Spleen (tissue), 11 donors: ENCODE data around the gene C9orf40. TPM values are rescaled to one million over a fixed set of nuclear protein-coding genes. Genes with fewer than 3 reads are reported as not detected.

Experiments used
- DNase-seq: peaks from one replicate; pipeline ENCODE4 v3.0.0-alpha.2; 2020
- H3K27ac ChIP-seq, 8 donors: fragments of 200-600 bp; sonication (generic) in 7 of 8; 1 replicate in 4 of 8; 2 replicates in 4 of 8; pipeline versions ENCODE4 v1.5.0 to v1.8.0; 2016 to 2021; ENCODE audit warnings: inconsistent platforms in 4 of 8, mild to moderate bottlenecking in 4 of 8, moderate library complexity in 1 of 8
- H3K27me3 ChIP-seq, 7 donors: fragments of 200-600 bp; sonication (generic) in 6 of 7; replicated peaks in 1 of 7; 1 replicate in 4 of 7; 2 replicates in 3 of 7; pipeline versions ENCODE4 v1.5.0 to v1.8.0; 2016 to 2021; ENCODE audit warnings: inconsistent platforms in 3 of 7, mild to moderate bottlenecking in 1 of 7
- H3K36me3 ChIP-seq, 6 donors: fragments of 200-600 bp; sonication (generic) in 5 of 6; 1 replicate in 4 of 6; 2 replicates in 2 of 6; pipeline versions ENCODE4 v1.5.0 to v1.8.0; 2016 to 2021; ENCODE audit warnings: inconsistent platforms in 2 of 6
- H3K4me1 ChIP-seq, 6 donors: fragments of 200-600 bp; sonication (generic) in 5 of 6; 1 replicate in 3 of 6; 2 replicates in 3 of 6; pipeline versions ENCODE4 v1.5.0 to v1.8.0; 2016 to 2021; ENCODE audit warnings: inconsistent platforms in 3 of 6
- H3K4me3 ChIP-seq, 8 donors: fragments of 200-600 bp; sonication (generic) in 7 of 8; 1 replicate in 4 of 8; 2 replicates in 4 of 8; pipeline versions ENCODE4 v1.5.0 to v1.8.0; 2016 to 2021; ENCODE audit warnings: inconsistent platforms in 4 of 8, mild to moderate bottlenecking in 4 of 8, moderate library complexity in 2 of 8
- H3K9me3 ChIP-seq, 8 donors: fragments of 200-600 bp; sonication (generic) in 7 of 8; 1 replicate in 4 of 8; 2 replicates in 4 of 8; pipeline versions ENCODE4 v1.5.0 to v1.8.0; 2016 to 2021; ENCODE audit warnings: inconsistent platforms in 4 of 8
- POLR2A ChIP-seq, 3 donors: fragments of 450-650 bp; IDR thresholded peaks; one replicate each; pipeline ENCODE4 v1.5.1; 2017; ENCODE audit warnings: antibody characterized with exemption in 3 of 3, mild to moderate bottlenecking in 1 of 3
- POLR2AphosphoS5 ChIP-seq, 3 donors: sonication (generic); formaldehyde crosslinking; IDR thresholded peaks; one replicate each; pipeline ENCODE4 v1.5.1; 2017; ENCODE audit warnings: antibody characterized with exemption in 3 of 3
- WGBS, 5 donors: extraction: QIAGEN DNeasy Blood & Tissue Kit in 3 of 5; methylation state at CpG; one replicate each; pipeline versions ENCODE4 v1.1.5 to v1.1.7; 2013 to 2018; 5-methylcytosine and 5-hydroxymethylcytosine counted together
- intact Hi-C: fragments of 100-400 bp; cut with DNase I; formaldehyde crosslinking; loops from one replicate; pipeline ENCODE4 v1.15.0; 2023; ENCODE audit warnings: low total_unique reads
- polyA plus RNA-seq, 3 donors: library from polyadenylated mRNA; stranded (reverse); fragments of 200-250 nt; gene quantifications; one replicate each; pipeline ENCODE4 v1.2.1, GENCODE V29; 2013
- total RNA-seq, 7 donors: library from RNA; depleted of rRNA in 3 of 7; stranded (reverse); fragments of >200 nt in 3 of 7; fragmentation: NEBNext Ultra II Directional in 4 of 7; extraction: Animal tissue kit (Norgen Biotek cat#: 25700) in 4 of 7; gene quantifications; one replicate each; pipeline versions ENCODE4 v1.1.0 to v1.2.1, GENCODE V29; 2016 to 2021
- TF ChIP-seq, protein P1 (sequence below), 11 experiments: fragments of 200-600 bp in 7 of 11; fragments of 450-650 bp in 4 of 11; sonication (generic) in 4 of 11; IDR thresholded peaks in 8 of 11; conservative IDR thresholded peaks in 3 of 11; 1 replicate in 7 of 11; 2 replicates in 4 of 11; pipeline versions ENCODE4 v1.4.0 to v1.8.0; 2016 to 2021; ENCODE audit warnings: antibody characterized with exemption in 11 of 11, inconsistent platforms in 4 of 11, mild to moderate bottlenecking in 1 of 11
- donor health status: healthy with polysubstance abuse.
- donor health status: DM: no; HTN: no; CAD: no; lungs with moderate emphysema.
- donor health status: DM: no; HTN: no; CAD: no.
- donor health status: Bipolar disorder and iron deficiency.
- donor health status: healthy.
- donor health status: DM: no; HTN: no; CAD: no.
- donor health status: DM: yes; HTN: yes; CAD: no.

The C9orf40 gene
- total and polyA plus RNA-seq, 10 donors, result 4.0 to 6.6 (median 5.0) TPM

GRCh38 chr9:74935008-74935407 is 17.7 kb downstream of the C9orf40 start:
- no peaks in the 10 kb centered on the region for H3K36me3 ChIP-seq
- no peak for DNase-seq
- no peaks in the 10 kb centered on the region for H3K27me3 ChIP-seq
- H3K4me3 ChIP-seq, result no peak overlapping the region
- no peaks in the 10 kb centered on the region for H3K4me1 ChIP-seq
- no peak for TF ChIP-seq POLR2AphosphoS5 (IDR thresholded peaks at IDR 0.05)
- TF ChIP-seq, protein P1, sequence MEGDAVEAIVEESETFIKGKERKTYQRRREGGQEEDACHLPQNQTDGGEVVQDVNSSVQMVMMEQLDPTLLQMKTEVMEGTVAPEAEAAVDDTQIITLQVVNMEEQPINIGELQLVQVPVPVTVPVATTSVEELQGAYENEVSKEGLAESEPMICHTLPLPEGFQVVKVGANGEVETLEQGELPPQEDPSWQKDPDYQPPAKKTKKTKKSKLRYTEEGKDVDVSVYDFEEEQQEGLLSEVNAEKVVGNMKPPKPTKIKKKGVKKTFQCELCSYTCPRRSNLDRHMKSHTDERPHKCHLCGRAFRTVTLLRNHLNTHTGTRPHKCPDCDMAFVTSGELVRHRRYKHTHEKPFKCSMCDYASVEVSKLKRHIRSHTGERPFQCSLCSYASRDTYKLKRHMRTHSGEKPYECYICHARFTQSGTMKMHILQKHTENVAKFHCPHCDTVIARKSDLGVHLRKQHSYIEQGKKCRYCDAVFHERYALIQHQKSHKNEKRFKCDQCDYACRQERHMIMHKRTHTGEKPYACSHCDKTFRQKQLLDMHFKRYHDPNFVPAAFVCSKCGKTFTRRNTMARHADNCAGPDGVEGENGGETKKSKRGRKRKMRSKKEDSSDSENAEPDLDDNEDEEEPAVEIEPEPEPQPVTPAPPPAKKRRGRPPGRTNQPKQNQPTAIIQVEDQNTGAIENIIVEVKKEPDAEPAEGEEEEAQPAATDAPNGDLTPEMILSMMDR (IDR thresholded peaks at IDR 0.05 in 8 of 11, conservative IDR thresholded peaks at IDR 0.05 in 3 of 11), result no peak
- no peak for TF ChIP-seq POLR2A (IDR thresholded peaks at IDR 0.05)
- WGBS, 5 donors, result 75 to 87% (median 80%) methylated on average over 8 of the region's 8 CpGs
- H3K9me3 ChIP-seq, result peaks cover 0 to 18% (median 12%) of the 10 kb centered on the region in 8 donors
- H3K27ac ChIP-seq, result no peak overlapping the region
- intact Hi-C loops, result no loop called here

DNA sequence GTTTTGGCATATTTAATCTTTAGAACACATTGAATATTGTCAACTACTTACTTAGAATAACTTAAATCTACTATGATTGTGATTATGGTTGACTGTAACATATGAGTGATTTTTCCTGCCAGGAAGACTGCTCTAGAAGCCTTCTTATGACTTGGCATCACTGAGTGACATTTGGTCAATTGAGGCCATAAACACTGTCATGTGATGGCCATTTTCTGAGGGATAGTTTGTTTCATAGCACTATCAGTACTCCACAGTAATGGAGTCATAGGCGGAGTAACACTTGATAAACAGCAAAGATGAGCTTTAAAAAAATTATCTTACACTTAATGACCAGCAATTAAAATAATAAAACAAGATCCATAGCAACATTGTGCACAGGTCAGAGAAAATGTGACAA is 31.0 kb downstream of the C9orf40 start:
- Histone ChIP-seq H3K27ac (no peak overlapping the region), H3K4me1 (no peaks in the 10 kb centered on the region), H3K9me3 (no peaks in the 10 kb centered on the region), H3K36me3 (no peaks in the 10 kb centered on the region), H3K27me3 (no peaks in the 10 kb centered on the region), H3K4me3 (no peak overlapping the region)
- intact Hi-C loops, result no loop called here
- TF ChIP-seq POLR2A (IDR thresholded peaks at IDR 0.05), result no peak
- TF ChIP-seq POLR2AphosphoS5 (IDR thresholded peaks at IDR 0.05), result no peak
- TF ChIP-seq, protein P1 (IDR thresholded peaks at IDR 0.05 in 8 of 11, conservative IDR thresholded peaks at IDR 0.05 in 3 of 11), result no peak
- no peak for DNase-seq
- 86 to 97% (median 91%) methylated on average over 1 of the region's 1 CpG for WGBS, 5 donors

- no peaks in the 10 kb centered on the region for H3K9me3 ChIP-seq
- no peak overlapping the region for H3K27ac ChIP-seq
- H3K4me3 ChIP-seq, result no peak overlapping the region
- 85 to 92% (median 90%) methylated on average over 3 of the region's 3 CpGs for WGBS, 5 donors
- no peak for TF ChIP-seq POLR2AphosphoS5 (IDR thresholded peaks at IDR 0.05)
- TF ChIP-seq POLR2A (IDR thresholded peaks at IDR 0.05), result no peak
- TF ChIP-seq, protein P1 (IDR thresholded peaks at IDR 0.05 in 8 of 11, conservative IDR thresholded peaks at IDR 0.05 in 3 of 11), result no peak
- no peaks in the 10 kb centered on the region for H3K27me3 ChIP-seq
- H3K4me1 ChIP-seq, result no peaks in the 10 kb centered on the region
- DNase-seq, result no peak
- intact Hi-C loops, result no loop called here
- H3K36me3 ChIP-seq, result no peaks in the 10 kb centered on the region
These were observed 31.6 kb downstream of the C9orf40 start for GRCh38 chr9:74920944-74921626.

DNA sequence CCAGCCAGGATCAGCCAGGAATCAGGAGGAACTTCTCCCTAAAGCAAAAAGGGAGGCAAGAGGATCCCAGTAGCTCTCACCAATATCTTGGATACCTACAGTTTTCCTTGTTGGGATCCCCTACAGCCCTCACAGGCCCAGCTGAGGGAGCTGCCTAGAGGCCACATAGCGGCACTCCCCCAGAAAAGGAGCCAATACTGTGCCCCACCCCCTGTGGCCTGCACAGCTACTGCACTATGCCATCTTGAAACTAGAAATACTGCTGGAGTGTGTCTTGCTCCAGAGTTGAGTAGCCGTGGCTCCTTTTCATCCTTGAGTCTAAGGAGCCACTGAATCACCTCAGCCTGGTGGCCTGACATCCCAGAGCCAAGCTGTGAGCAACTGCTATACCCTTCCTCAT is 42.7 kb downstream of the C9orf40 start:
- no peak overlapping the region for H3K4me3 ChIP-seq
- H3K9me3 ChIP-seq, result peaks cover 0 to 28% (median 20%) of the 10 kb centered on the region in 8 donors
- H3K27ac ChIP-seq, result no peak overlapping the region
- no peak for DNase-seq
- H3K27me3 ChIP-seq, result peaks cover 0 to 19% (median 0%) of the 10 kb centered on the region in 7 donors
- TF ChIP-seq, protein P1 (IDR thresholded peaks at IDR 0.05 in 8 of 11, conservative IDR thresholded peaks at IDR 0.05 in 3 of 11), result no peak
- no peak for TF ChIP-seq POLR2A (IDR thresholded peaks at IDR 0.05)
- no peak for TF ChIP-seq POLR2AphosphoS5 (IDR thresholded peaks at IDR 0.05)
- intact Hi-C loops, result no loop called here
- no peaks in the 10 kb centered on the region for H3K4me1 ChIP-seq
- 81 to 100% (median 92%) methylated on average over 2 of the region's 2 CpGs for WGBS, 5 donors
- no peaks in the 10 kb centered on the region for H3K36me3 ChIP-seq
